Measurements from ENCODE around the gene LTBP1. TPM values are rescaled to one million over a fixed set of nuclear protein-coding genes. Genes with fewer than 3 reads are reported as not detected.
A peak's percentile ranks its signal among the peaks of the same experiment; 100 is the strongest.

Gene LTBP1
- polyA plus RNA-seq, 3 donors from 2014 or later, result 0.58 to 2.0 TPM; not detected in 1

DNA sequence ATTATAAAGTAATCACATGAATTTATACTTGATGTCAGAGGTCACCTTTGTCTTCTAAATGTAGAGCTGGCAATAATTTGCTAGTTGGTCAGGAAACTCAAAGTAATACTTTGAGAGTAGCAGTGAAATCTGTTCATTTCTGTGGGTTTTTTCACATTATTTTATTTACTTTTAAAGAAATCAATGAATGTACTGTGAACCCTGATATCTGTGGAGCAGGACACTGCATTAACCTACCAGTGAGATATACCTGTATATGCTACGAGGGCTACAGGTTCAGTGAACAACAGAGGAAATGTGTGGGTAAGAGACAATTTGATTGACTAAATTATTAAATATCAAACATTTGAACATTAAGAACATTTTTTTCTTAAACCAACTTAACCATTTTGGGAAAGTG is 326.7 kb downstream of the LTBP1 start:
- Mint-ChIP-seq H3K4me3 (no peak overlapping the region), H3K4me1 (peaks cover 0 to 9% of the 10 kb centered on the region in 2 donors), H3K27ac (peak overlapping the region in 1 of 6 donors; percentile 94), H3K36me3 (peaks cover 0 to 3% (median 0%) of the 10 kb centered on the region in 3 donors), H3K9me3 (no peaks in the 10 kb centered on the region), H3K27me3 (ENCODE audit: low read depth in 3 of 3) (peaks cover 0 to 8% (median 2%) of the 10 kb centered on the region in 3 donors)
- no peak for DNase-seq

DNA sequence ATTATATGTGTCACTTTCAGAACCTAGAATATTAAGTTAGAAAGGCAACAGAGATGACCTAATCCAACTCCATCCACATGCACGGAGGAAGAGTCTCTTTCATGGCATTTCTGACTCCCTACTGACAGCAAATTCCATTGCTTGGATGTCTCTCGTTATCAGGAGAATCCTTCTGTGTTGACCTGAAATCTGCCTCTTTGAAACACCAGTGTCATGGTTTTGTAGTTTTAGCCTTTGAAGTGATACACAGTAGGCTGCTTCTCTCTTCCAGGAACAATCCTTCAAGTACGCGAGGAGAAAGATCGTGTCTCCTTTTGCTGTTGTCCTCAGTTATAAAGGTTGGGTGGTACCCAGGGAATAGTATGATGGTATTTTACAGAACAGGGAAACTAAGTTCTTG is 327.8 kb downstream of the LTBP1 start:
- Mint-ChIP-seq H3K4me1 (peaks cover 0 to 9% of the 10 kb centered on the region in 2 donors), H3K9me3 (no peaks in the 10 kb centered on the region), H3K27ac (peak overlapping the region in 2 of 6 donors; percentile 89 to 96), H3K27me3 (ENCODE audit: low read depth in 3 of 3) (peaks cover 0 to 8% (median 2%) of the 10 kb centered on the region in 3 donors), H3K4me3 (peak overlapping the region in 1 of 5 donors; percentile 7), H3K36me3 (peaks cover 0 to 3% (median 0%) of the 10 kb centered on the region in 3 donors)
- no peak for DNase-seq

DNA sequence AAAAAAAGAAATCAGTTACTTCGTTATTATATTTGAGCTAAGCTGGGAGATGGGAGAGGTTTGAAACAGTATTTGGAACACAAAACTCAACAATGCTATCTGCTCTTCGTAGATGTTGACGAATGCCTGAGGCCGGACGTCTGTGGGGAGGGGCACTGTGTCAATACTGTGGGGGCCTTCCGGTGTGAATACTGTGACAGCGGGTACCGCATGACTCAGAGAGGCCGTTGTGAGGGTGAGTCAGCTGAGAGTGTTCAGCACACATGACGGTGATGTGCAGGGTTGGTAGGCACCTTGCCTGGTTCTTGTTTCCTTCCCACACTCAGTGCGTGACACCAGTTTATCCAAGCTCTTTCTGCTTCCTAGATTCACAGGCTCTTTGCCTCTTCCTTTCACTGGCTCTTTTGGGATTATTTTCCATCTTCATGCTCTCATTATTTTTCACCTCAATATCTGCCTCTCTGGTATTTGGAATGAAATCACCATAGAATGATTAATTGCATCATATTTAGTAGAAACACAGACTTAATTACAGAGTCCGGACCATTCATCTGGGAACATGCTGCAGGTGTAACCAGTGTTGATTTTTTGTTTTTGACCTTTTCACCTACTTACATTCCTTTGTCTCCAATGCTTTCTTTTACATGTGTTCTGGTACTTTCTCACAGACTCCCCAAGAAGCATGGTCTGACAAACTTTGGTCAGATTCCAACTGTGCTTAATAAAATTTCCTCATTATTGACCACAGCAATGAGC is 329.1 kb downstream of the LTBP1 start:
- peaks cover 1 to 10% (median 2%) of the 10 kb centered on the region in 3 donors for H3K27me3 Mint-ChIP-seq (ENCODE audit: low read depth in 3 of 3)
- peak overlapping the region in 3 of 6 donors; percentile 34 to 96 (median 89) for H3K27ac Mint-ChIP-seq
- no peaks in the 10 kb centered on the region for H3K9me3 Mint-ChIP-seq
- H3K4me3 Mint-ChIP-seq, result peak overlapping the region in 2 of 5 donors; percentile 0 to 32
- DNase-seq, result peak; percentile 3 to 85 (median 22)
- H3K36me3 Mint-ChIP-seq, result peaks cover 0 to 3% (median 0%) of the 10 kb centered on the region in 3 donors
- H3K4me1 Mint-ChIP-seq, result peaks cover 0 to 9% of the 10 kb centered on the region in 2 donors

DNA sequence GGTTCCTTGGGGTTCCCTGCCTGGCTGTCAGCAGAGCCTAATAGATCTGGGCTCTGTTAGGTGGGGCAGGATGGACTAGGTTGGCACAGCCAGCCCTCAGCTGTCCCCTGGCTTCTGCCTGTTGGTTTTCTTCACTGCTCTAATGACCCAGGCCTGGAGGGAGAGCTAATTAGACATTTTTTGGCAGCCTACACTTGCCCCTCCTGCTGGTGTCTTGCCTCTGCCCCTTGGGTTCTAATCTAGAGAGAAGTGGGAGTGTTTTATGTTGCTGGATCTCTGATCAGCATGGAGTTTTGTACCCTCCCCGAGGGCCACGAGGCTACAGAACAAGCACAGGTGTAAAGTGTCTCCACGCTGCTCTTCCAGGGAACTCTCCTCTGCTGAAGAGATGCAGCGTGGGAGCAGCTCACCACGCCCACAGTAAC is 330.3 kb downstream of the LTBP1 start:
- H3K36me3 Mint-ChIP-seq, result peaks cover 0 to 3% (median 0%) of the 10 kb centered on the region in 3 donors
- H3K9me3 Mint-ChIP-seq, result no peaks in the 10 kb centered on the region
- H3K27ac Mint-ChIP-seq, result peak overlapping the region in 2 of 6 donors; percentile 77 to 83
- H3K27me3 Mint-ChIP-seq (ENCODE audit: low read depth in 3 of 3), result peaks cover 1 to 7% (median 2%) of the 10 kb centered on the region in 3 donors
- peaks cover 0 to 4% of the 10 kb centered on the region in 2 donors for H3K4me1 Mint-ChIP-seq
- no peak overlapping the region for H3K4me3 Mint-ChIP-seq
- DNase-seq, result no peak

DNA sequence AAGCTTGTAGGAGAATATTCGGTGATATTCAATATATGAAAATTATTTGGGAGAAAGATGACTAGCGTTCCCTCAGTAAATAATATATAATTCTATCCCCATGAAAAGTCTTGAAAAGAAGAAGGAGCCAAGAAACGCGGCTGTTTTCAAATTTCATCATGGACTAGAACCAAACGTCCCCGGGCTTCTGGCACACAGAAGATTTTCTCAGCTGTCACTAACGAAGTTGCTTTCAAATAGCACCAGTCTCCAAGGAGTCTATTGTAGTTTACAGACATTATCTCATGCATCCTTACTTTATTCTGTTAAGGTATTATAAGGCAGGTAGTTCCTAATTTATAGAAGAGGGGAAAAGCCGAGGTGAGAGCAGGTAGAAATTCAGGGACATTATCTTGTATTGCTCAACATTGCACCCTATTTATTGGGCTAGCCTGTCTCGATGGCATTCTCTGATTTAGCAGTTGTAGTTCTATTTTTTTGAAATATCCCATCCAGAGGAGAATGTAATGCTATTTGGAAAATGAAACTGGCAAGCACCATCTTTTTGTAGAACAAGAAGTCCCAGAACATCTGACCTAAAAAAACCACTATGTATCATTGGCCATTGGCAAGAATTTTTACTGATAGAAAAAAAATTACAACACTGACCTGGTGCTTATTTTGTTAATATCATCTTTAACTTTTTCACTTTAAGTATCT is 331.6 kb downstream of the LTBP1 start:
- Mint-ChIP-seq H3K27ac (peak overlapping the region in 1 of 6 donors; percentile 53), H3K36me3 (peaks cover 0 to 3% (median 0%) of the 10 kb centered on the region in 3 donors), H3K4me1 (no peaks in the 10 kb centered on the region), H3K4me3 (no peak overlapping the region), H3K9me3 (no peaks in the 10 kb centered on the region), H3K27me3 (ENCODE audit: low read depth in 3 of 3) (peaks cover 0 to 5% (median 1%) of the 10 kb centered on the region in 3 donors)
- DNase-seq, result no peak

DNA sequence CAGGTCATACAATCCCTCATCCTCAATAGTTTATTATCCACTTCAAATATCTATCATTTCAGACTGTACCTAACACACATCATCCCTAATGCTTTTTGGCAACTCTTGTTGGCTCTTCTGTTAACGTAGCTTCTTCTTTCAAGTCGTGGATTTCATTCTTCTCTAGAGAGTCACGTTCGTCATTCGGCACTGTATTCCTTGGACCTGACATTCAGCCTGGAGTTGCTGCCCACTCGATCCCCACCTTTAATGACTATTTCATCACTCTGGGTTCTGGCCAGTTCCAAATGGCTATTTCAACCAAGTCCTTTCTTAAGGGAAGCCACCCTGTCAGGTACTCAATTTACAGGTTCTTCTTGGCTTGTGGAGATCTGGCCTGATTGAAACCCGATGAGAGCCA is 337.5 kb downstream of the LTBP1 start:
- H3K27me3 Mint-ChIP-seq (ENCODE audit: low read depth in 3 of 3), result peaks cover 1 to 2% (median 2%) of the 10 kb centered on the region in 3 donors

DNA sequence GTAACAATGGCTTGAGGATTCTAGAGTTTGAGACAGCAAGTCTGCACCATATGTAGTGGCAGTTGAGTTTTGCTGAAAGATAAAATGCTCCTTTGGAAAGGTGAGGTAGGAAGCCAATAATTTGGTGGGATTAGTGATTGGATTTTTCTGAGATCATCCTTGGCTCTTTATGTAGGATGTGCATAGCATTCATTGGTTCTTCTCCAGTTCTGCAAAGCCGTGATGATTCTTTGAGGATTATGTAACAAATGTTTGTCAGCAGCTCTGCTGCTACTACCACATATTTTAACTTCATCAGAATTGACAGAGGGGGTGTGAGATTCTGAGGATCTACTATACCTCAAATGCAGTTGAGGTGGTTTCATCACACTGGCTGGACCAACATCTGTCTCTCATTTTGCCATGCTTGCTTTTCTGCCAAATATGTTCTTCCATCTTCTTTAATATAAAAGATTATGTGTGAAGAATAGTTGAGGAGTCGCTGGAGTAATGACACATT is 340.8 kb downstream of the LTBP1 start:
- Mint-ChIP-seq H3K4me1 (no peaks in the 10 kb centered on the region), H3K4me3 (no peak overlapping the region), H3K9me3 (peaks cover 0 to 2% (median 0%) of the 10 kb centered on the region in 6 donors), H3K27ac (no peak overlapping the region), H3K36me3 (no peaks in the 10 kb centered on the region), H3K27me3 (ENCODE audit: low read depth in 3 of 3) (peaks cover 0 to 3% (median 1%) of the 10 kb centered on the region in 3 donors)
- DNase-seq, result no peak

More for the DNA sequence above, 337.5 kb downstream of the LTBP1 start:
- no peak overlapping the region for H3K27ac Mint-ChIP-seq
- no peaks in the 10 kb centered on the region for H3K36me3 Mint-ChIP-seq
- no peak overlapping the region for H3K4me3 Mint-ChIP-seq
- H3K9me3 Mint-ChIP-seq, result peaks cover 0 to 2% (median 0%) of the 10 kb centered on the region in 6 donors
- DNase-seq, result no peak
- no peaks in the 10 kb centered on the region for H3K4me1 Mint-ChIP-seq

DNA sequence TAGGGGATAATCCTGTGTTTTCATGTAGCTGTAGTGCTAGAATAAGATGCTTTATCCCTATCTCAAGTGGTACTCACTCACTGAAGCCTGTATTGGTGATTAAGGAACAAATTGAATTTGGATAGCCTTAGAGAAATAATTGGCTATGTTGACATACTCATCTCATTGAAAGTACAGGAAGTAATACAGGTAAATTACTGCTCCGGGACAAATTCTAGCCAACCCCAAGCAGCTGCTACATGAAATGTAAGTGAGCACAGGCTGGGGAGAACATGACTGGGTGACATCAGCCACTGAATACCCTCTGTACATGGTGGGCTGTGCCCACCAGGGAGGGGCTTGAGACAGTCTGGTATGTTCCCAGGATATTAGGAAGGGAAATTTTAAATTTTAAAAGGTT is 341.3 kb downstream of the LTBP1 start:
- Mint-ChIP-seq H3K36me3 (no peaks in the 10 kb centered on the region), H3K9me3 (peaks cover 0 to 2% (median 0%) of the 10 kb centered on the region in 6 donors), H3K27ac (no peak overlapping the region), H3K4me1 (no peaks in the 10 kb centered on the region), H3K27me3 (ENCODE audit: low read depth in 3 of 3) (peaks cover 0 to 4% (median 1%) of the 10 kb centered on the region in 3 donors), H3K4me3 (no peak overlapping the region)
- DNase-seq, result no peak

DNA sequence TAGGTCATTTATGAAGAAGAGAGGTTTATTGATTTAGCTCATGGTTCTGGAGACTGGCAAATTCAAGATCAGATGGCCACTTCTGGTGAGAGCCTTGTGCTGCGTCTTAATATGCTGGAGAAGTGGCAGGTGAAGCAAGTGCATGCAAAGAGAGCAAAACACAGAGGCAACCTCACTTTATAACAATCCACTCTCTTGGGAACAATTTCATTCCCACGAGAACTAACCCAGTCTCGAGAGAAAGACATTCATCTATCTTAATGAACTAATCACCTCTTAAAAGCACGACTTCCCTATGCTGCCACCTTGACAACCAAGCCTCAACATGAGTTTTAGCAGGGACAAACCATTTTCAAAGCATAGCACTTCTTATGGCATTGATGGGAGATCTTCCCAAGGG is 343.2 kb downstream of the LTBP1 start:
- Mint-ChIP-seq H3K4me3 (no peak overlapping the region), H3K36me3 (no peaks in the 10 kb centered on the region), H3K27me3 (ENCODE audit: low read depth in 3 of 3) (peaks cover 0 to 3% (median 1%) of the 10 kb centered on the region in 3 donors), H3K9me3 (peaks cover 0 to 2% (median 0%) of the 10 kb centered on the region in 6 donors), H3K4me1 (no peaks in the 10 kb centered on the region), H3K27ac (no peak overlapping the region)
- DNase-seq, result no peak

DNA sequence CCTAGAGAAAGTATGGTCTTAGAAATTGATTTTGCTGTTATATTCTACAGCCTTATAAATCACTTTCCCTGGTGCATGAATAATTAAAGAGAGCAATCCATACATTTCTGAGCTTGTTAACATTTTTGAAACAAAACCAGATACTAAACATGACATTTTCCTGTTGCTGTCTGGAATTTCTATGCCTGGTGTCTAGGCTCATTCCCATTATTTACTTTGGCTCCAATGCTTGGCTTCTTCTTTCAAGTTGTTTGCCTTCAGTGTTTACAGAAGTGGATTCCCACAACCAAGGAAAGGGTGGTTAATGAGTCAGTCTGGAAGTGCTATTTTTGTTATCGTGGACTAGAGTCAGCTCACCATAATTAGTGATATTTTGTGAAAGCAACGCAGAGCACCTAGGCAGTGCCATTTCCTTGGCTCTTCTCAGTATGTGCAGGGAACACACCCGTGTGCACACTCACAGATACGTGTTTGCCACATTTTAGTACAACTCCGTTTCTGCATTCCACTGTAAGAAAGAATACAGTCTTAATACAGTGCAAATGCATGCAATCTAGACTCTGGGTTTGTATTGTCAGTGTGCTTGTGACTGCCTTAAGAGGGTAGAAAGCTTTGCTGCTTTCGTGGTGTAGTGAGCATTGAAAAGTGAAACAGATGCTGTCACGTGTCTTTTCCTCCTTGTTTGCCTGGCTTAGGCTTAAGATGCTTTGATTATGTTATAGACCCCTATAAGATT is 344.7 kb downstream of the LTBP1 start:
- DNase-seq, result no peak
- peaks cover 0 to 3% (median 1%) of the 10 kb centered on the region in 3 donors for H3K27me3 Mint-ChIP-seq (ENCODE audit: low read depth in 3 of 3)
- H3K4me3 Mint-ChIP-seq, result no peak overlapping the region
- H3K9me3 Mint-ChIP-seq, result peaks cover 0 to 2% (median 0%) of the 10 kb centered on the region in 6 donors
- no peaks in the 10 kb centered on the region for H3K36me3 Mint-ChIP-seq
- H3K27ac Mint-ChIP-seq, result no peak overlapping the region
- no peaks in the 10 kb centered on the region for H3K4me1 Mint-ChIP-seq

DNA sequence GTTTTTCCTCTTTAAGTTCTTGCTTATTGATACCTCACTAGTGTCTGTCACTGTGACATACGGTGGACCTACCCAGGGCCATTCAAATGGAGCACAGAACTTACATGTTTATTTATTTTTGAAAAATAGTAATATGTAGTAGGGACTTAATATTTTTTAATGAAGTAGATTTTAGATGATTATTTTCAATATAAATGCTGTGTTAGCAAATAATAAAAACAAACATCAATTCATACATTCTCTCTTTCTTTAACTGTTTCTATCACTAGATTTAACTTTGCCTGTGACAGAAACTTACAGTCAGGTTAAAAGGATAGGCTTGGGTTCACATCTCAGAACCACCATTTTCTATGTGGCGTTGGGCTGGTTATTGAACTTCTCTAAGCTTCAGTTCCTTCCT is 345.3 kb downstream of the LTBP1 start:
- Mint-ChIP-seq H3K36me3 (no peaks in the 10 kb centered on the region), H3K4me3 (no peak overlapping the region)

DNA sequence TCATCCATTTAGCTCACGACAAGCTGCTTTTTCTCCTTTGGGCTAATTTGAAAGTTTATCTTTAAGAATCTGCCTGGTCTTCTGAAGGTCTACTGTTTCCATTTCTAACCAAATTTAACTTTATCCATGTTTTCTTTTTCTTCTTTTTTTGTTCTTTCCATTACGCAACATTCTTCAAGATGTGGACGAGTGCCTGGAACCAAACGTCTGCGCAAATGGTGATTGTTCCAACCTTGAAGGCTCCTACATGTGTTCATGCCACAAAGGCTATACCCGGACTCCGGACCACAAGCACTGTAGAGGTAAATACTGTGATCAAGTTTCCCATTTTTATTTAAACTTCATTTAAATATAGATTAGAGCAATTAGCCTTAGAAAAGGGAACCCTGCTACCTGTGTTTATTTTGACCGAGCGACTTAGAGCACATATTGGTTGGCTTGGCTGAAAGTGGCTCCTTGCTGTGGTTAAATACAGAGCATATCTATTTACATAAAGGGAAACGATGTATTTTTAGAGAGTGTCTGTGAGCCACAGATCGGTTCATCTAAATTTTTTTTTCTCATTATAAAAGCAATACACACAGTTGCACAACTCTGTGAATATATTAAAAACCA is 346.3 kb downstream of the LTBP1 start:
- Mint-ChIP-seq H3K9me3 (no peaks in the 10 kb centered on the region), H3K27me3 (ENCODE audit: low read depth in 3 of 3) (peaks cover 0 to 3% (median 1%) of the 10 kb centered on the region in 3 donors), H3K36me3 (no peaks in the 10 kb centered on the region), H3K4me3 (no peak overlapping the region), H3K27ac (no peak overlapping the region), H3K4me1 (no peaks in the 10 kb centered on the region)
- DNase-seq, result no peak

More for the DNA sequence above, 345.3 kb downstream of the LTBP1 start:
- H3K9me3 Mint-ChIP-seq, result peaks cover 0 to 2% (median 0%) of the 10 kb centered on the region in 6 donors
- H3K27me3 Mint-ChIP-seq (ENCODE audit: low read depth in 3 of 3), result peaks cover 0 to 3% (median 1%) of the 10 kb centered on the region in 3 donors
- no peak for DNase-seq
- no peak overlapping the region for H3K27ac Mint-ChIP-seq
- no peaks in the 10 kb centered on the region for H3K4me1 Mint-ChIP-seq

DNA sequence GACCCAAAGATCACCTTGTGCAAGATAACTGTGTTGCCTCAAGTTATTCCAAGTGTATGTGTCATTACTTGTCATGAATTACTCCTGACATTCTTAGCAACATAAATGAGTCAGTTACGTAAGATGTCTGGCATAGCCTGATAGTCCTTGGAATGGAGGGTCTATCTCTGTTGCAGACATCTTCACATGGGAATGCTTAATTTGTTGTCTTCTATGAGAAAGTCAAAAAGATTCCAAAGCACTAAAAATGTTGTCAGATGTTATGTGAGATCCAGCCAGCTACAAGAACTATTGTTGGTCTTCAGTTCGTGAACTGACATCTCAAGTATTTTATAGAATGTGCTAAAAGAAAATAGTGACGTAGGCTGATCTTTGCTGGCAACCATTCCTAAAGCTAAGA is 351.5 kb downstream of the LTBP1 start:
- peaks cover 0 to 2% (median 1%) of the 10 kb centered on the region in 3 donors for H3K27me3 Mint-ChIP-seq (ENCODE audit: low read depth in 3 of 3)
- H3K27ac Mint-ChIP-seq, result no peak overlapping the region
- H3K4me1 Mint-ChIP-seq, result no peaks in the 10 kb centered on the region
- no peaks in the 10 kb centered on the region for H3K9me3 Mint-ChIP-seq
- no peaks in the 10 kb centered on the region for H3K36me3 Mint-ChIP-seq
- no peak overlapping the region for H3K4me3 Mint-ChIP-seq
- DNase-seq, result no peak

Measured in immature natural killer cell (primary cell).